Ectodermal cell (in vitro differentiated cells): Measurements from ENCODE around the gene ZFP36L1.

Experiments
- H3K27ac ChIP-seq: 2 replicates; pipeline ENCODE4 v1.7.0; 2013; ENCODE audit warnings: mild to moderate bottlenecking, low read depth, low read length; ENCODE audit not compliant: insufficient read depth, poor library complexity, severe bottlenecking
- H3K27me3 ChIP-seq: 2 replicates; pipeline ENCODE4 v1.7.0; 2013; ENCODE audit warnings: mild to moderate bottlenecking, low read length; ENCODE audit not compliant: insufficient read depth, control insufficient read depth, poor library complexity, severe bottlenecking
- H3K36me3 ChIP-seq: one replicate; pipeline ENCODE4 v1.7.0; 2013; ENCODE audit warnings: low read length; ENCODE audit not compliant: control insufficient read depth, insufficient read depth
- H3K4me1 ChIP-seq: one replicate; pipeline ENCODE4 v1.7.0; 2013; ENCODE audit warnings: low read length; ENCODE audit not compliant: control insufficient read depth, insufficient read depth
- H3K4me3 ChIP-seq: 2 replicates; pipeline ENCODE4 v1.7.0; 2013; ENCODE audit warnings: low read depth, low read length, control low read depth; ENCODE audit not compliant: insufficient read depth
- H3K9me3 ChIP-seq: 2 replicates; pipeline ENCODE4 v1.7.0; 2013; ENCODE audit warnings: mild to moderate bottlenecking, low read length, moderate library complexity; ENCODE audit not compliant: control insufficient read depth
- WGBS, 2 experiments: methylation state at CpG; one replicate each; pipeline ENCODE4 v1.1.7; 2013; ENCODE audit warnings: missing lambda C conversion rate in 2 of 2; 5-methylcytosine and 5-hydroxymethylcytosine counted together

The ZFP36L1 gene

DNA sequence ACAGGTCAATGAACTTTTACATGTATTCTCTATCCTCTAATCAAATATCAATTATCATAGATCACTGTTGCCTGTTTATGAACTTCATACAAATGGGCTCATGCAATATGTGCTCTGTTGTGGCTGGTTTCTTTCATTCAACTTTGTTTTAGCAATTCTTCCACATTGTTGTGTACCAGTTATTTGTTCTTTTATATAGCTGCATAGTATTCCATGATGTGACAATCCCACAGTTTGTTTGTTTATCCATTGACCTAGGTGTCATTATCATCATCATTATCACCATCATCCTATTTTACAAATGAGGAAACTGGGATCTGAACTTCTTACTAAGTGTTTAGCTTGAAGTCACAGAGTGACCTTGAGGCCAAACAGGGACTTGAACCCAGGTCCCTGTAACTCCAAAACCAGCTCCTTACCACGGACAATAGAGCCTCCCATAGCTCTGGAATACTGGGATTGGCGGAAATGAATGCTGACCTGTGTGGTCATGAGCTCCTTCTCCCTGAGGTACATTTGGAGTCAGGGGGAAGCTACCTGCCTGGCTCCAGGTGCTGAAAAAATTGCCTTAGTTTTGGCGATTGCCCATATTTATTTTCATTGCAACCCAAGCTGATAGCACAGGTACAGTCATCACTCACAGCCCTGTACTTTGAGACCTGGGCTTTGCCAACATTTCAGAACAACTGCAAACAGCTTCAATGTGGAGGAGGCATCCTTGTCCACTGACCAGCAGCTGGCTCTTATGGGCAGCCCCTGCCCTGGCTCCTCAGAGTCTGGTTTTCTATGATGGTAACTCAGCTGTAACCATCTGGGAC lies 9.2 kb downstream of the ZFP36L1 start:
- H3K36me3 ChIP-seq, result peaks cover 4% of the 10 kb centered on the region

DNA sequence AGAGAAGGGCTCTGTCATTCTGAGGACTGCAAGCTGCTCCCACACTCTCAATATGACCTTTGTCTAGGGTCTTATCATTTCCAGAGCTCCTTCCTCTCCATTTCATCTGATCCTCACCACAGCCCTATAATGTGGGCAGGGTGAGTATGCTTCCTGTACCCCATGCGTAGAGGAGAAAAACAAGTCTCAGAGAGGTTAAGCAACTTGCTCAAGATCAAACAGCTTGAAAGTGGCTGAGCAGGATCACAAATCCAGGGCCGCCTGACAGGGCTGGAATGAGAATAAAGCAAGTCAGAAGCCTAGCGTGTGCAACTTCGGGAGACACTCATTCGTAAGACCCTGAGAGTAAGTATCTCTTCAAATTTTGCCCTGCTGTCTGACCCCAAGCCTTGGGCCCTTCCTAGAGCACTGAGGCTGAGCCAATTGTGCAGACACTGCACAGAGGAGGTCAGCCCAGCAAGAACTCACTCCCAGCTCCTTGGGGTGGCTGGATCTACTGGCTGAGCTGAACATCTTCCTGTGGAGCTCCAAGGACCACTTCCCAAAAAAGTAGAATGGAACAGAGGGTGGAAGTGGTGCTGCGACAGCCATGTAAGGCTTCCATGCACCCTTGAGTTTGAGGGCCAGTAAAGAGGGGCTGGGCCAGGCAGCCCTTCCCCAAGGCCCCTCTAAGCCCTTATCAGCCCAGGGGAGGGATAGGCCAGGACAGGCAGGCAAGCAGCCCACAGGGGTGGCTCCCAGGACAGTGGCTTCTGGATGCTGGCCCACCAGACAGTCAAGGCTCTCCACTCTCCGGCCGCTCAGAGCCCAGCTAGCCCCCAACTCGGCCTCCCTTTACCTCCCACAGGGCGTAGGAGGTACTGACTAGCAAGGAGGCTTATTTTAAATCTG lies 10.5 kb downstream of the ZFP36L1 start:
- no peaks in the 10 kb centered on the region for H3K9me3 ChIP-seq
- peaks cover 13% of the 10 kb centered on the region for H3K4me1 ChIP-seq
- no peak overlapping the region for H3K4me3 ChIP-seq
- H3K36me3 ChIP-seq, result no peaks in the 10 kb centered on the region
- 85 to 88% methylated on average over 10 of the region's 10 CpGs for WGBS, 2 experiments
- H3K27me3 ChIP-seq, result no peaks in the 10 kb centered on the region
- H3K27ac ChIP-seq, result no peak overlapping the region

More for the DNA sequence above, 9.2 kb downstream of the ZFP36L1 start:
- no peak overlapping the region for H3K4me3 ChIP-seq
- peaks cover 13% of the 10 kb centered on the region for H3K4me1 ChIP-seq
- no peaks in the 10 kb centered on the region for H3K9me3 ChIP-seq
- 96 to 99% methylated on average over 3 of the region's 3 CpGs for WGBS, 2 experiments
- H3K27ac ChIP-seq, result no peak overlapping the region
- H3K27me3 ChIP-seq, result no peaks in the 10 kb centered on the region

DNA sequence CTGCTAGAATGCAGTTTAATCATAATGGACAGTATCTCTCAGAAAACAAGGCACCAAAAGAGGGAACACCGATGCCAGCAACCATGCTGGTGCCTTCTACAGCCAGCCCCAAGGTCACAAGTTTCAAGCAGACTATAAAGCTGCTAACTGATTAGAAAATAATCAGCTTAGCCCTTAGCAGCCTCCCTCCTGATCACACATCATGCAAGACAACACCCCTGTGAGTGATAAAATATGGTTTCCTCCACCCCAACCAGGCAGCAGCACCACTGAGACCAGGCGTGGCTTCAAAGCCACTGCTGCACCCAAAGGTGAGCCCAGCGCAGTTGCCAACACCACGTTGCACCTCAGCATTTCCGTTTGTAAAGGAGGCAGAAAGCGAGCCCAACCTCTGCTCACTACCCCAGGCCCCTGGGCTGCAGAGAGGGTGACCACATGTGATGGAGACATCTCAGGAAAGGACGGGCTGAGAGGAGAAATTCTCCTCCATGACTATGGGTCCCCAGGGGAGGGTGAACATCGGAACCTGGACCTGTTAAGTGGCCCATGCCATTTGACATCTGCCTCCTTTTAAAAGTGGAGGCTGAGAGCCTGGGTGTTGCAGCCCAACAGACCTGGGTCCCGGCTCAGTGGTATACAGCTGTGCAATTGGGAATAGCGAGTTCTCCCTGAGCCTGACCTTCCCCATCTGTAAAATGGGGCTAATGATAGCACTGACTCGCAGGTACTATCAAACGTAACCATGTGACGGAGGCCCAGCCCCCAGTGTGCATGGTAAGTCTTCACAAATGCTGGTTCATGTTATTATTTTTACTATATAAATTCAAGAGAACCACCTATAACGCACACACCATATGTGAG lies 11.5 kb downstream of the ZFP36L1 start:
- H3K27ac ChIP-seq, result no peak overlapping the region
- no peaks in the 10 kb centered on the region for H3K36me3 ChIP-seq
- no peaks in the 10 kb centered on the region for H3K27me3 ChIP-seq
- no peak overlapping the region for H3K4me3 ChIP-seq
- peaks cover 13% of the 10 kb centered on the region for H3K4me1 ChIP-seq
- 86 to 89% methylated on average over 14 of the region's 14 CpGs for WGBS, 2 experiments
- H3K9me3 ChIP-seq, result no peaks in the 10 kb centered on the region

DNA sequence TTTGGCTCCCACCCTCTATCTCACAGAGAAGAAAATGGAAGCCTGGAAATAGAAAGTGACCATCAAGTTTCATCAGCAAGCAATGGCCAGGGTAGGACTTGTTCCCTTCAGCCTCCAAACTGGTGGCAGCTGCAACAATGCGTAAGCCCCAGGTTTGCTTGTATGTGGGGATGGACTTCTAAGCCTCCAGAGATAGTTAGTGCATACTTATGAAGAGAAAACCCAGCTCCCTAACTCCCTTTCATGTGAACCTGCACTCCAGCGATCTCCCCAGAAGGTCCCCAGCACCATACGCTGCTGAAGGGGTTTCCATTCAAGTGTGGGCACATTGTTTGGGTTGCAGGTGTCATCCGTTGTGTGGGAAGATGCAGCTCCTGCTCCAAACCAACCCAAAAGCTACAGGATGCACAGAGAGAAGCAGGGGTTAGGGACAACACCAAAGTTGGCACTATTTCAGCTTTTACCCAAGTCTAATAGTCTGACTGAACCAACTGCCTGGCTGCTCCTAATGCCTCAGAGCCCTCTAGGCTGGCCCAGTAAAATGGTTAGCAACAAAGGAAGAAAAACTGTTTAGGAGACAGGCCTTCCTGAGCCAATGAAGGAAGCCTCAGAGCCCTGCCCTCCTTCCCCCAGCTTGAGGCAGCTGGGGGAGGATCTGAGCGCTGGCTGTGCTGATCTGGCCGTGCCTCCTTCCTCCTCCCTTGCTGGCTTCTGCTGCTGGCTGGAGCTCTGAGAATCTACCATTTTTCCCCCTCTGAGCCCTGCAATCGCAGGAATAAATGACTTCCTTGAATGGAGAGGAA lies 12.3 kb downstream of the ZFP36L1 start:
- Histone ChIP-seq H3K27ac (no peak overlapping the region), H3K27me3 (no peaks in the 10 kb centered on the region), H3K36me3 (no peaks in the 10 kb centered on the region), H3K4me1 (peaks cover 13% of the 10 kb centered on the region), H3K4me3 (no peak overlapping the region), H3K9me3 (no peaks in the 10 kb centered on the region)
- 65 to 68% methylated on average over 7 of the region's 7 CpGs for WGBS, 2 experiments

DNA sequence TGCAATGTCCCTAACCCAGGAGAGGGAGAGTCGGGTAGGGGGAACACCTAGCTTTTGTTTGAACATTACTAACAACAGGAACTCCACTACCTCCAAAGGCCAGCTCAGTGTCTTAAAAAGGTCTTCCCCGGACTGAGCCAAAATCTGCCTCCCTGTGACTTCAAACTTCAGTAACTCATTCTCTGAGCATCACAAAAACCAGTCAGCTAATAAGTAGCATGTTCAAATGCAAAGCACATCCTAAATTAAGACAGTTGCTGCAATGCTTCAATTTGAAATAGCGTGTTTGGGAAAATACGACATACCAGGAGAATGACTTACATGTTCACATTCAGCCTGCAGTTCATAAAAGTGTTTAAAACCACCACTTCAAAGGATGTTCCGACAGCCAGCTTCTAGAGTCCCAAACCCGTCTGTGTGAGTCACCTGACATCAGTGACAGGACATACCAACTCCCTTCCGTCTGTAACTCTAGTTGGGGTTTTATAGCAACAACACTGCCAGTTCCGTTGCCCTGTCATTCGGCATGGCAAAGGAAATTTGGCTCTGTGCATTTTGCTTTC lies 13.0 kb downstream of the ZFP36L1 start:
- Histone ChIP-seq H3K36me3 (no peaks in the 10 kb centered on the region), H3K9me3 (no peaks in the 10 kb centered on the region), H3K4me3 (no peak overlapping the region), H3K27me3 (no peaks in the 10 kb centered on the region), H3K27ac (no peak overlapping the region), H3K4me1 (peaks cover 13% of the 10 kb centered on the region)
- WGBS, 2 experiments, result 80 to 83% methylated on average over 9 of the region's 9 CpGs

DNA sequence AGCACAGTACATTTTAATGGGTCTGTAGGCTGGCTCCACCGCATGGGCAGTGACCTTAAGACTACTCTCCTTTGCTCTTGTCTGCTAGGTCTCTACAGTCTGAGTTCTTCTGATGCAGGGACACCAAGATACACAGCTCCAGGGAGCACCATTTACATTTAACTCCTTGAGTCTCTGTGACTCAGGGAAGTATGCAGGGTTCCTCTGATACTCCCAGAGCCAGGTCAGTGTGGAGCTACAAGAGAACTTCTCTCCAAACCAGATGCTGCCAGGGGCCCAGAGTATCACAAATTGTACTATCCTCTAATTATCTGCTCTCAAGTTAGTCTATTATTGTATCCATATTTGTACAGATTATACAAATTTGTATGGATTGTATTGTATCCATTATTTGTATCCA lies 15.2 kb downstream of the ZFP36L1 start:
- WGBS, 2 experiments, result 92 to 100% methylated on average over 1 of the region's 1 CpG
- peaks cover 13% of the 10 kb centered on the region for H3K4me1 ChIP-seq
- H3K9me3 ChIP-seq, result no peaks in the 10 kb centered on the region
- H3K27ac ChIP-seq, result no peak overlapping the region
- H3K36me3 ChIP-seq, result no peaks in the 10 kb centered on the region
- no peak overlapping the region for H3K4me3 ChIP-seq
- H3K27me3 ChIP-seq, result no peaks in the 10 kb centered on the region

DNA sequence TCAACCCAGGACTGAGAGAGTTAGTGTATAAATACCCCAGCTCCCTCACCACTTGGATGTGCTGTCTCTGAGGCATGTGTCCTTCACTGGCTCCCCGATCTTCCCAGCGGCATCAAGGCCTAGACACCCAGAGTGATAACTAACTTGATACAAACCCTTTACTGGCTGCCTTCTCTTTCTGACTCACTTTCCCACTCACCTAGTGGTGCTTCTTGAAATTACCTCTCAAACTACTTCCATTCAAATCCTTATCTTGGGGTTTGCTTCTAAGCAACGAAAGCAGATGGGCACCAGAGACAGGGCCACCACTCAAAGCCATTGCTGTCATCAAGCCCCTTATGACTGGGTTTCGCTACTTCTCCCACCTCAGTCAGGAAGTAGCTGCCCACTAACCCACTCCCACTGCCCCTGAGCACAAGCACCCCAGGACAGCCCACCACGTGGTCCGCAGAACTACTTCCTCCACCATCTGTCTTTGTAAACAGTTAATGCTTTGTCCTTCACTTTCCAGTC lies 17.2 kb downstream of the ZFP36L1 start:
- Histone ChIP-seq H3K9me3 (no peaks in the 10 kb centered on the region), H3K4me1 (peaks cover 5% of the 10 kb centered on the region), H3K27ac (no peak overlapping the region), H3K36me3 (no peaks in the 10 kb centered on the region), H3K27me3 (no peaks in the 10 kb centered on the region), H3K4me3 (no peak overlapping the region)
- WGBS, 2 experiments, result 87 to 94% methylated on average over 6 of the region's 6 CpGs

DNA sequence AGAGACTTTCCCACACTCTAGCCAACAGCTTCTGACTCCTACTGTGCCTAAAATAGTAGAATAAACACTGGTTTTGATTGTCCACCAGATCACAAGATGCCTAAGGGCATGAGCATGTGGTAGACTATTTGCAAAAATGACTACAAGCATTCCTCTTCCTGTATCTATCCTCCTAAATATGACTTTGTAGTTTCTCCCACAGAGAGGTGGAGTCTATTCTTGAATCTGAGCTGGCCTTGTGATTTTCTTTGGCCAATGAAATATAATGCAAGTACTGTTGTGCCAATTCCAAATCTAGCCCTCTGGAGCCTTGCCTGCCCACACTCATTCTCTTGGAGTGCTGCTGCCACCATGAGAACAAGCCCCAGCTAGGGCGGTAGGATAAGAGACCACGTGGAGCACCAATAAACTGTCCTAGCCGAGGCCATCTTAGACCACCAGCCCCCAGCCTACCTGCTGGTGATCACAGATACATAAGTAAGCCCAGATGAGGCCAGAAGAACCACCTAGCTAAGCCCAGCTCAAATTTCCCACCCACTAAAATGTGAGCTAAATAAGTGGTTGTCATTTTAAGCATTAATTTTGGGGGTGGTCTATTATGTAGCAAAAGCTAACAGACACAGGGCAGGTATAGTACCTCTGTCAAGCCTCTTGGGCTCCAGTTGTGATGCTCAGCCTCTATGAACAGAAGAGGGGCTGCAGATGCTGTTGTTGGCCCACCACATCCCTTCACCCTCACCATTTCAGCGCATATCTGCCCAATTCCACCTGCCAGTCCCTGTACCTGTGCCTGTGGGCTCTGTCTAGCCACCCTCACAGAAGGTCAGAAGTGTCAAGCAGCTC lies 17.9 kb downstream of the ZFP36L1 start:
- Histone ChIP-seq H3K27ac (no peak overlapping the region), H3K4me1 (no peaks in the 10 kb centered on the region), H3K9me3 (no peaks in the 10 kb centered on the region), H3K36me3 (no peaks in the 10 kb centered on the region), H3K27me3 (no peaks in the 10 kb centered on the region), H3K4me3 (no peak overlapping the region)
- WGBS, 2 experiments, result 88 to 95% methylated on average over 4 of the region's 4 CpGs
